Measurements from ENCODE around the gene NRM.
"Not testable (repeated sequence)": the region's sequence is repeated elsewhere in the genome, so short reads cannot be mapped to it uniquely, and the experiment has no call there.

NRM gene

DNA sequence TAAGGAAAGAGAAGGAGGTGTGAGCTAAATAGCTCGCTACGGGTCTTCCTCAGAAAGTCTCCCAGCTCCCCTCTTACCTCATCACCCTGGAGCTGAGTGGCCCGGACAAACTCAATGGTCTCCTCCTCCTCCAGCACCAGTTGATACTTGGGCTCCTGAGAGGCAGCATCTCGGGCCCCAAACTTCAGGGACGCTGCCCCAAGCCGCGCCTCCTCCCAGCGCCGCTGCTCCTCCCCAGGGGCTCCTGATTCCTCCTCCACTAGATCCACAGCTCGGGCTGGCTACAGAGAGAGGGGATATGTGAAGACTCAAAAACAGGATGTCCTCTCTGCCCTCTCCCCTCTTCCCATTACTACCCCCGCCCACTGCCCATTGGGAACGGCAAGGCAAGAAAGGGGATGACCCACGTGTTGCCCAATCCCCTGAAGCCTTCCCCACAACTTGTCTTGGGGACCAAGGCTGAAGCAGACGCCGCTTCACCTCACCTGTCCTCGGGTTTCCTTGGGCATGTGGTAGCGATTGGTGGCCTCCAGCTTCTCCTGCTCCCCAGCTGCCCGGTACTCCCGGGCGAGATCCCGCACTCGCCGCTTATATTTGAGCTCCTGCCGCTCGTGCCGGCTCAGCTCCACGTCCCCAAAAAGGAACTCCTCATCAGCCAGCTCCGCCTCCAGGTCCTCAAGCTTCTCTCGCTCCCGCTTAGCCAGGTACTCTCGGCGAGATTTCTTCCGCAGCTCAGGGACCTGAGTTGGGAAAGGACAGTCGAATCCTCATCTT is 25.6 kb downstream of the NRM start:
- no peak for DNase-seq

DNA sequence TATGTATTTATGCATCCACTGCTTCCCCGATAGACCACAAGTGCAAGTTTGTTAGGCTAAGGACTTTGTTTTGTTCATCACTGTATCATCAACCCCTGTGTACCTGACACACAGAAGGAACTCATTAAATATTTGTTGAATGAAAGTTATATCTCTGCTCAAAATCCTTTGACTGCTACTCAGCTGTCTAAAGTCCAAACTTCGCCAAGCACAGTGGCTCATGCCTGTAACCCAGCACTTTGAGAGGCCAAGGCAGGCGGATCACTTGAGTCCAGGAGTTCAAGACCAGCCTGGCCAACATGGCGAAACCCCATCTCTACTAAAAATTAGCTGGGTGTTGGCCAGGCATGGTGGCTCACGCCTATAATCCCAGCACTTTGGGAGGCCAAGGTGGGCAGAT is 32.9 kb downstream of the NRM start:
- not testable (repeated sequence) for DNase-seq

DNA sequence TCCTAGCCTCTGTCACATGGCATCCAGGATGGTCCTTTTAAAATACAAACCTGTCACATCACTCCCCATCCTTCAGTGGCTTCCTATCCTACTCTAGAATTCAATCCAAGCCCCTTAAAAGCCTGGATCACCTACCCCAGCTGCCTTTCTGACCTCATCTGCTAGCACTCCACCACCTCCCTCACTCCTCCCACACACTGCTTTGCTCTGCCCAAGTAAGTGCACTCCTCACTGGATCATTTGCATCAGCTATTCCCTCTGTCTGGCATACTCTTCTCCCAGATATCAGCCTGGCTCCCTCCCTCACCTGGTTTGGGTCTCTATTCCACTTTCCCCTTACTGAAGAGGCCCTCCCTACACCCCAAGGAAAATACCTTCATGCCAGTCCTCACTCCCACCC is 33.3 kb downstream of the NRM start:
- DNase-seq = no peak

DNA sequence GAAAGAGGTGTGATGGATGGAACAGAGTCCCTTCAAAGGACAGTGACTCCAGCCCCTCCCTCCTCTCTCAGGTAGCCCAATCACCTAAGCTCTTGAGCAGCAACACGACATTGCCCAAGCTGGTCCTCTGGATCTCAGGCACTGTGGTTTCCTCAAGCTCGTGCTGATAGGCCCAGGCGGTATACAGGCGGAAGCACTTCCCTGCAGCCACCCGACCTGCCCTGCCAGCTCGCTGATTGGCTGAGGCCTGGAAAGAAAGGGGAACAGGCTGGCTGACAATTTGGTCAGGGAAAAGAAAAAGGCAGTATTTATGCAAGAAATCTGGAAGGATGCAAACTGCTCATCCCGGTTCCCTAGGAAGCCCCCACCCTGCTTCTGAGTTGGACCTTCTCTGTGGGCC is 34.3 kb downstream of the NRM start:
- DNase-seq = no peak

DNA sequence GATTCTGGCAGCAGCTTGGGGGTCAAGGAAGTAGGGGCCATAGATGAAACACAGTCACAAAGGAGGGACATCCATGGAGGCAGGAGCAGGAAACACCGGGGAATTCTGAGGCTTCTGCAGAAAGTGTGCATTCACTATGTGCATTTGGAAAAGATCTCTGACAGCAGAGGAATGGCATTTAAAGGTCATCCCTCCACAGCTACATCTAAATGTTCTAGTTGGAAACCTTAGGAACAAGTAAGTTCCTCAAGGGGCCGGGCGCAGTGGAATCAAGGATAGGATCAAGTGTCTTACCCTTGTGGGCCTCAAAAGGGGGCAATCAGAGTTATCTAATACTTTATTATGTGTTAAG is 35.1 kb downstream of the NRM start:
- DNase-seq = no peak

DNA sequence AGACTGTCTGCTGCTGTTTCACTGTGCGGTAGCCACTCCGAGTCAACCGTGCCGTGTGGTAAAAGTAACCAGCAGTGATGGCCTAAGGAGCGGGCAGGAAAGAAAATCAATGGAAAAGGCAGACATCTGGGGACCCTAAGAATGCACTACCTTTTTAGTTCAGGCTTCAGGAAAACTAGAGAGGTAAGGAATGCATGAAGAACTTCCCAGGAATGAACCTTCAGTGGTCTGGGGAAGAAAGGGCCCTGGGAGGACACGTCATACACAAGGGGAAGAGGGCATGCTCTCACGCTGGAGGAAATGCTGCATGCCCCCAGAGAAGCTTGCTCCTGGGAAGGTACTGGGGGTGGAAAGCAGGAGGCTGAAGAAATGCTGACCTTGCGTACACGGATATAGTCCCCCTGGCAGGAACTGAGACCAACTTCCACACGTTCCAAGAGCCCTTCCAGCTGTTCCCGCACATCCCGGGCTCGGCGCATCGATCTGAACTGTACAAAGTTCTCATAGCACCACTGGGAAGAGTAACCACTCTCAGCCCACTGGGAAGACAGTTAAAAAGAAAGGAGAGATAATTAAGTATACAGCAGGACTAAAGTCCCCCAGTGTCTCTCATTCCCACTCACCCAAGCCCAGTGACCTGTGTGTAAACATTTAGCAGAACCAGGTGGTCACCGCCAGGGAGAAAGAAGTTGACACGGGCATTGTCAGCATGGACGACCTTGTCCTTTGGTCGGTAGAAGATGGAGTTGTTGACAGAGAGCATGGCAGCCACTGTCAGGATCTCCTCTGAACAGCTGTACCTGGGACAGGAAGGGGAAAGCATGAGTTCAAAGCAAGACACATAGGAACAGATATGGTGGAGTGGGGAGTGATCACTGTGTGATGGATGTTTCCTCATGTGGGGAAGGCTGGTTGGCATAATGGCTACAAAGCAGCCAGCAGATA is 35.7 kb downstream of the NRM start:
- DNase-seq = no peak

DNA sequence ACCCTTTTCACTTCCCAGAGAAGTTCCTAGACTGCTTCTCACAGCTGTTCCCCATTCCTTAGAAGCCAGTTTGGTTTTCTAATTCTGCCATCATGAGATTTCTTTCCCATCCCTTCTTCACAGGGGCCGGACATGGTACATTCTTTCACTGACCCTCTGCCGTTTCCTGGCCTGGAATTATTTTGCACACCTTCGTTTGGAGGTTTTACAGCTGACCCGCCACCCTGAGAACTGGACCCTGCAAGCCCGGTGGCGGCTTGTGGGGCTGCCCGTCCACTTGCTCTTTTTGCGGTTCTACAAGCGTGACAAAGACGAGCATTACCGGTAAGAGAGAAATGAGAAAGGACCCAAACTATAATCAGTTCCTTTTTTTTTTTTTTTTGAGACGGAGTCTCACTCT is 39.6 kb downstream of the NRM start:
- no peak for DNase-seq

DNA sequence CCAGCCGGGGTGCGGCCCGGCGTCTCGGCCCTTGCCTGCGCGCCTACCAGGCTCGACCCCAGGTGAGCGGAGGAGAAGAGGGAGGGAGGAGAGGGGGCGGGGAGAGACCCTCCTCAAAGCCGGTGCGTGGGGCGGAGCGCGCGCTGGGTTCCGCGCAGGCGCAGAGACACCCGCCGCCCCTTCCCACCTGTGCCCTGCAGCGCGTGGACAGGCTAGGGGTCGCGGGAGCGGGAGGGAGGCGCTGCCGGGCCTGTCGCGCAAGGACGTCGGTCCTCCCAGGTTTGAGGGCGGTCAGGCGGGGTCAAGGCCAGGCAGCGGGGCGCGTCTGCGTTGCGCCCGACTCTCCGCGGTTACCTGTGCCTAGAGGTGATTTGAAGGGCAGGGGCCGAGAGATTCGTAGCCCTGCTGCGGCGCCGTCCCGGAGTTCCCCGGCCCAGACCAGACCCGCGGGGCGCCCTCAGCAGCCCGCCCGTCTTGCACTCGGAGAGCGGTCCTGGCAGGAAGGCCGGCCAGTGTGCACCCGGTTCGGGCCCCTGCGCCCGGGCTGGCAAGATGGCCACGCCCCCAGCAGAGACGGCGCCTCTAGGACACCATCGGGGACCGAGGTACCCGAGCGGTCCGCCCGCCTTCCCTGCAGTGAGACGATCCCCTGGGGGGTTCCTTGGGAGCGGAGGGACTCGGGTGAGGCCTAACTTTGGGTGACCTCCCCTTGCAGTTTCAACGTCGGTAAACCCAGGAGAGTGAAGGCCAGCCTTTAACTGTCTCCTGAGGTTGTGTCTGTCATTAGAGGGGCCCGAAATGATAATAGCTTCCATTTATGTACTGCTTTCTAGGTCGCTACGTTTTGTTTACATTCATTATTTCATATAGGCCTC is 43.3 kb downstream of the NRM start:
- peak; percentile 73 for DNase-seq

DNA sequence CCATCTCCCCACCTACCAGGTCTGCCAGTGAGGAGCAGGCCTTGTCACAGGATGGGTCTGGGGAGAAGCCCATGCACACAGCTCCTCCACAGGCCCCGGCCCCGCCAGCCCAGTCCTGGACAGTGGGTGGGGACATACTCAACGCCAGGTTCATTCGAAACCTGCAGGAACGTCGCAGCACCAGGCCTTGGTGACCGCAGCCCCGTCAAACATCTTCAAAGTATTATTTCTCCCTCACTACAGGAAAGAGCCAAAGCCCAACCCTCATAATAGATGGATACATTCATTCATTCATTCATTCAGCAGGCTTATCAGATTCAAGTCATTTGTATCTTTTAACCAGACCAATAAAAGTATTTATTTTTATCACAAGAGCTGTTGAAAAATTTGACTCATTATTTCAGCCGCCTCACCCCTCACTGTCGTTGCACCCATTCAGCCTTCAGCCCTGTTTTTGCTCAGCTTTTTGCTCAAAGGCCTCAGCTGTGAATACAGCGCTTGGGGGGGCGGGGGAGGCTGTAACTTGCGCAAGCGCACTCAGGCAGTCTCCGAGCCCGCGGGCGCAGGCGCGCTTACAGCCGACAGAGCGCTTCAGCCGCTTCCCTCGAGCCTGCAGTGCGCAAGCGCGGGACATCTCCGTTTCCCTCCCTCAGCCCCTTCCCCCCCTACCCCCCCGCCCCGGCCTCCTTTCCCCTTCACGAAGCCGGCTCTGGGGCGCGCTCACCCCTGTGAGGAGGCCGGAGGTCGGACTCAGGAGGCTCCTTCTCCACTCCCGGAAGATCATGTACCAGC is 44.1 kb downstream of the NRM start, which contains the start of gene C6orf136:
TSS of gene C6orf136 (plus strand) at position 684 of the 792 bp plus-strand sequence. CDS start at position 783, 99 bp downstream.
- DNase-seq = peak; percentile 95

DNA sequence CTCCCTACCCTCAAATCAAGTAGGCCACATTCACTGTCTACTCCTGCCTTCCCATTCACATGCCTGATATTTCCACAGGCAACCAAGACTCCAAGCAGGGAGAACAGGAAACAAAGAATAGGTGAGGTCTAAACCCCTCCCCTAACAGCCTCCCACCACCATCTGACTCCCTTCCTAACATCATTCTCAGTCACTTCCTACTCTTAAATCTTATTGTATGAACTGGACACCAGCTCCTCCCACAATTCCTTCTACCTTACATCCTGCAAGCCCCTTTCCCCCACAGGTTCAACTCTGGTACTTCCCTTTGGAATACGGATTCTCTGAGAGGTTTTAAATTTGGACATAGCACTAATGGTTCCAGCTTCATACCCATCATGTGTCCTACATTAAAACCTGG is 44.8 kb downstream of the NRM start:
- DNase-seq = no peak

DNA sequence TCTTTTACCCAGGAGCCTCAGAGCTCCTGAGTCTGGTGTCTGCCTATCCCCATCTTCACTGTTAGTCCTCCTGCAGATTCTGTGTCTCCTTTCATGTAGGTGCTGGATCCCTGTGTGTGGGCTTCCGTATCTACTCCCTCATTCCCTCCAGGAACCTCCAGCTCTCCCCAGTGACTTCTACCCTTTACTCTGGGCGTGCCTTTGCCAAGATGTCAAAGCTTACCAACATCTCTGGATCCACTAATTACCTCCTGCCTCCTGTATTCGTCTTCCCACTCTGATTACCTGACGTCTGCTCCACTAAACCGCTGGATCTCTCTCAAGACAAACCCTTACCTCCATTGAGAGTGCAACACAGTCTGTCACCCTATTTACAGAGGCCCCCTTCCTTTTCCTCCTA is 46.0 kb downstream of the NRM start:
- DNase-seq = no peak

DNA sequence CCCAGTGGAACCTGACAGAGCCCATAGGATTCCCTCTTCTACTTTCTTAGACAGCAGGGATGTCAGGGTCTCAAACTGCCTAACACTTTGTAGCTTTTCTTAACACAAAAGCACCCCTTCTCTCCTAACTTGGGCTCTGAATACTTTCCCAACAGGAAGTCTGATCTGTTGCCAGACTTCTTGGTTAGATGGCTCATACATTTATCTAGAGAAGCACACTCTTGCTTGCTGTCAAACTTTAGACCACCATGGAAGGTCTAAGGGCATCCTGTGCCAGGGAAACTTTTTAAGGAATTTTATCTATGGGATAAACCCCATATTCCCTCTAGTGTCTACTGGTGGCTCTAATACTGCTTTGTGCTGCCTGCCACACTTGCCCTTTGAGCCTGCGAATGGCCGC is 47.1 kb downstream of the NRM start:
- DNase-seq = no peak

DNA sequence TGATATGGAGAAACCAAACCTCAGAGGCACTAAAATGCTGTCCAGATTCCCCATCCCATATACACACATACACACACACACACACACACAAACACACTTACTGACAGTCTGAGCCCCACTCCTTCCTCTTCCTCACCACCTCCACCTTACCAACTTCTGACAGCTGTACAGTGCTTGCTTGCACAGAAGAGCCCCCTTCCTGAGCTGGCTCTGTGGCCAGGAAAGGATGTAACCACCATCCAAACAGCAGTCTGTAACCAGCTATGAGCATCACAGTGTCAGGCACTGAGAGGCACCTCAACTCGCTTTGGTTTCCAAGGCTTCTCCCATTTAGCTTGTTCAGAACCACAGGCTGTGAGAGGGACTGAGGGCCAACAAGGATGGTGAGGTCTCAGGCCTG is 49.7 kb downstream of the NRM start:
- DNase-seq = no peak

DNA sequence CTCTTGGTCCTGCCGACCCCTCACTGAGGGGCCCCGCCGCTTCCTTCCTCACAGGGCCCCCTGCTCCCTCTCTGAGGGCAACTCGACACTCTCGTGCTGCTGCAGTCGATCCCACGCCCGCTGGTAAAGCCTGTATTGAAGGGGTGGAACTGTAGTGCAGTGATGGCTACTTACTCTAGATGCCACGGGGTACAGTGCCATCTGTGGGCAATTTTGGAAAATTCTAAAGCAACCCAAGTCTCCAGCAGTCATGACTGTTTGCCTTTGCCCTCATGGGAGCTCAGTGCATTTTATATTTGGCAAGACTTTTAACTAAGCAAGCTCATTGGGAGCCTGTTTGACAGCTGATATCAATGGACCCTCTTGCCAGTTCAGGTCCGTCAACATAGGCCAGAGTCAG is 50.3 kb downstream of the NRM start:
- DNase-seq = no peak
